Astrocyte of the cerebellum (primary cell): ENCODE data around the gene TRPM8.

Experiments used
- DNase-seq: peaks from one replicate; pipeline ENCODE4 v3.0.0-alpha.2; 2011; ENCODE audit warnings: low read depth
- H3K4me3 ChIP-seq: 2 replicates; pipeline ENCODE4 v1.5.1; 2011; ENCODE audit warnings: mild to moderate bottlenecking, low read depth, low read length, moderate library complexity
- in situ Hi-C: cut with HindIII; loops from 2 replicates; pipeline ENCODE4 v1.10.0; 2017; ENCODE audit warnings: low sequenced_read_pairs
- TF ChIP-seq, protein P1 (sequence below): IDR thresholded peaks from 2 replicates; pipeline ENCODE4 v1.5.1; 2012; ENCODE audit warnings: low read length, low read depth, moderate library complexity, mild to moderate bottlenecking; ENCODE audit errors: missing control alignments

TRPM8 gene

DNA sequence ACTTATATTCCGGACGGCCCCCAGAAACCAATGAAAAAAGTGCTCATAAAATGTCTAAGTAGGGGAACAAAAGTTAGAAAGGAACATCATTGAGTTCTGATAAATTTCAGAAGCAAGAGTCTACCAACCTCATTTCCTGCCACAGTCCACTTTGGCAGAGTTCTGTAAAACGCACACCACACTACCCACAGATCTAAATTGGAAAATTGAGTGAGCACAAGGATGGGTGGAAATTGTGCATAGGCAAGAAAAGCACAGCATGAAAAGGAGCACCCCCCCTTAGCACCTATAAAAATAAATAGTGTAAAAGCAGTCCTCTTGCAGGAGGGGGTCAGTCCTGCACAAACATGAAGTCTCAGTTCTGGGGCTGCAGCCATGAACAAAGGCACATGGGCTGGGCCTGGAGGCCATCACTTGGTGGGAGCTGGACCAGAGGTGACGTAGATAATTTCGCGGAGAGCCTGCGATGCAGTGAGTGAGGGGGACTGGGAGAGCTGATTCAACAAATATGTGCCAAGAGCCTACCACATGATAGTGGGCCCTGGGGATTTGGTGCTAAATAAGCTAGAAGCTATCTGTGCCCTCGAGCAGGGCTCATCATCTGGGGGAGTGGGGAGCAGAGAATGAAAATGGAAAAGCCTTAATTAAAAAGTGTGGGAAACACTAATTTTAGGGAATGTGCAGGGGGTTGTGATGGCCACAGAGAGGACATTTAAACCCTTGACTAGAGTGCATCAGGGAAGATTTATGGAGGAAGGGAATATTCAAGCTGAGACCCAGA is 84.4 kb downstream of the TRPM8 start:
- TF ChIP-seq, protein P1, sequence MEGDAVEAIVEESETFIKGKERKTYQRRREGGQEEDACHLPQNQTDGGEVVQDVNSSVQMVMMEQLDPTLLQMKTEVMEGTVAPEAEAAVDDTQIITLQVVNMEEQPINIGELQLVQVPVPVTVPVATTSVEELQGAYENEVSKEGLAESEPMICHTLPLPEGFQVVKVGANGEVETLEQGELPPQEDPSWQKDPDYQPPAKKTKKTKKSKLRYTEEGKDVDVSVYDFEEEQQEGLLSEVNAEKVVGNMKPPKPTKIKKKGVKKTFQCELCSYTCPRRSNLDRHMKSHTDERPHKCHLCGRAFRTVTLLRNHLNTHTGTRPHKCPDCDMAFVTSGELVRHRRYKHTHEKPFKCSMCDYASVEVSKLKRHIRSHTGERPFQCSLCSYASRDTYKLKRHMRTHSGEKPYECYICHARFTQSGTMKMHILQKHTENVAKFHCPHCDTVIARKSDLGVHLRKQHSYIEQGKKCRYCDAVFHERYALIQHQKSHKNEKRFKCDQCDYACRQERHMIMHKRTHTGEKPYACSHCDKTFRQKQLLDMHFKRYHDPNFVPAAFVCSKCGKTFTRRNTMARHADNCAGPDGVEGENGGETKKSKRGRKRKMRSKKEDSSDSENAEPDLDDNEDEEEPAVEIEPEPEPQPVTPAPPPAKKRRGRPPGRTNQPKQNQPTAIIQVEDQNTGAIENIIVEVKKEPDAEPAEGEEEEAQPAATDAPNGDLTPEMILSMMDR, result no peak
- in situ Hi-C loops, result no loop called here
- no peak overlapping the region for H3K4me3 ChIP-seq
- no peak for DNase-seq

DNA sequence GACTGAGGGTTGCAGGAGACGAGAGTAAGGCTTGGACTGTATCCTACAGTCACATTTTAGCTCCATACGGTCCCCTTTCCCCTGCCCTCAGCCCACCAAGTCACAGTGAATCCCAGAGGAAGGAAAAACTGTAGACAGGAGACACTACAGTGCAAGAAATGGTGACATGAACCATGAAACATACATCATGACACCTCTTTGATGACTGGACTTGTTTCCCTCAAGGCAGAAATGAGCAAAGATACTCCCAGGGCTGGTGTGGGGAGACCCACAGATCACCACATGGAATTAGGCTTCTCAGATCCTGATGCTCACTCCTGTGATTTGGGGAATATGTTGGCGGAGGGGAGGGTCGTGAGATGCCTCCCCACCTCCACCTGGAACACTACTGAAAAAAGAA is 85.1 kb downstream of the TRPM8 start:
- TF ChIP-seq, protein P1, result no peak
- no peak for DNase-seq
- in situ Hi-C loops, result no loop called here
- H3K4me3 ChIP-seq, result no peak overlapping the region

DNA sequence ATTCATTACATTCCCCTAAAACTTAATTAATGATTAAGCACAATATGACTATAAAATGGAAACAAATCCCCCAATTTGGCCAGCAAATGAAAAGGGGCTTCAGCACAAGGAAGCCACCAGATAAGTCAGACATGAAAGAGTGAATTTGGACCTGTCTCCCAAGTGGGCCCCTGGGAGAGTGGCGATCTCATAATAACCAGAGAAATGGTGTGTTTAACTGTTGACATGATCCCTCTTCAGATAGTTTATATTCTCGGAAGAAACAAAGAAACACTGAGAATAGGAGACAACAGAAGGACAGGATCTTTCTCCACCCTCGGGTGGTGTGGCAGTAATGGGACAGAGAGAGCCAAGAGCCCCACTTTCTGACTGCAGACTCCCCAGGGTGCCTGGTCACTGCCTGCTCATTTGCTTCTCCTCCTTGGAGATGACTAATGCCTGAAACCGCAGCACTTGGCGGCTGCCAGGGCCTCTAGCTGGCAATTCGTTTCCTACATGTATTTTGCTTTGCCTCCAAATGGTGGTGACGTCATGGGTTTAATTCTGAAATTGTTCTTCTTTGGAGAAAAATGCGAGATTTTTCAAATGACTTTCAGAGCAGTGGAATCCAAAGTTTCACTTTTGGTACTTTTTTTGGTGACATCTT is 86.9 kb downstream of the TRPM8 start:
- no peak overlapping the region for H3K4me3 ChIP-seq
- TF ChIP-seq, protein P1, result no peak
- in situ Hi-C loops, result no loop called here
- DNase-seq, result peak; percentile 93

DNA sequence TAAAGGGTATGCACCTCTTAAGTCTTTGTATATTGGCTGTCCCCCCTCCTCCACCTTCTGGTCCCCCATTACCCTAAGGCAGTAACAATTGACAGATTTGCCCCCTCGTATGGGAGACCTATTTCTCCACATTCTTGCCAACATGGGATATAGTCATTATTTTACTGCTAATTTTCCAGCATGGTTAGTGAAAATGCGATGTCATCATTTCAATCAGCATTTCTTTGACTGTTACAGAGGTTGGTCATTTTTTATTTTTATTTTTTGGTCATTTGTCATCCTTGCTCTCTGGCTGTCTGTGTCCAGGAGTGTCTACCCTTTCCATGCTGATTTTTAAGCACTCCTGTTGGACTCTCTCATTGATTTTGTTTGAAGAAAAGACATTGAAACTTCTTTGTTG is 88.0 kb downstream of the TRPM8 start:
- no peak for DNase-seq
- in situ Hi-C loops, result no loop called here
- TF ChIP-seq, protein P1, result no peak
- no peak overlapping the region for H3K4me3 ChIP-seq

DNA sequence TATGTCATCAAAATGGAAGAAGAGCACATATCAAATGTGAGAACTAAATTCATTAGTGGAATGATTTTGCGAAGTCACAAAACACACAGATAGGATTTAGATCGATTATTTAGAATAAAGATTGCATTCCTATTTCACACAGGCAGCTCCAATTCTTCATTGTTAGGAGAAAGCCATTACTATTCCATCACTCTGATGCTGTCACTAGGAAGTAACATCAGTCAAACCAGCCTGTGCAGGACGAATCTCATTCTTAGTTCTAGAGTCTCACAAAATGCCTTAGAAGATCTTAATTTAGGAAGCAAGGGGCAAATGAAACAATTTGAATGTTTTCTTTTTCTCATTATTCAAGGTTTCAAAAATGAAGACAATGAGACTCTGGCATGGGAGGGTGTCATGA is 89.3 kb downstream of the TRPM8 start:
- H3K4me3 ChIP-seq, result no peak overlapping the region
- TF ChIP-seq, protein P1, result no peak
- in situ Hi-C loops, result no loop called here
- DNase-seq, result no peak

DNA sequence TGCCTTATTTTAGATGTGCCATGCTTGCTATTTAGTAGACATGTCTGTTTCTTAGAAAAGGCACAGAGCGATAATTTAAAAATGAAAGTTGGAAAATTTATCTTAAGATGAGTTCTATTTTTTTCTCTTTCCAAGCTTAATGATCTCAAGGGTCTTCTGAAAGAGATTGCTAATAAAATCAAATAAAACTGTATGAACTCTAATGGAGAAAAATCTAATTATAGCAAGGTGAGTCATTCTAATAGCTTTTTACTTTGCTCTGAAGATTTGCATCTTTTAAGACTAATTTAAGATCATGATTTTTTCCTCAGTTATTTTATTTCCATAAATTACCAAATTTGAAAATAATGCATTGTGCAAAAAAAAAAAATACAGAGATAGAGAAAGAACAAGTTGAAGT is 97.3 kb downstream of the TRPM8 start:
- in situ Hi-C loops, result no loop called here

More for the DNA sequence above, 97.3 kb downstream of the TRPM8 start:
- H3K4me3 ChIP-seq, result no peak overlapping the region
- DNase-seq, result no peak
- TF ChIP-seq, protein P1, result no peak
